IPS-NIHi7 (cell line): ENCODE measurements around the gene PPP2R1B.

Experiments
- DNase-seq: peaks from one replicate; pipeline ENCODE4 v3.0.0; 2012; ENCODE audit warnings: mixed read lengths; ENCODE audit errors: extremely low spot score

The PPP2R1B gene

DNA sequence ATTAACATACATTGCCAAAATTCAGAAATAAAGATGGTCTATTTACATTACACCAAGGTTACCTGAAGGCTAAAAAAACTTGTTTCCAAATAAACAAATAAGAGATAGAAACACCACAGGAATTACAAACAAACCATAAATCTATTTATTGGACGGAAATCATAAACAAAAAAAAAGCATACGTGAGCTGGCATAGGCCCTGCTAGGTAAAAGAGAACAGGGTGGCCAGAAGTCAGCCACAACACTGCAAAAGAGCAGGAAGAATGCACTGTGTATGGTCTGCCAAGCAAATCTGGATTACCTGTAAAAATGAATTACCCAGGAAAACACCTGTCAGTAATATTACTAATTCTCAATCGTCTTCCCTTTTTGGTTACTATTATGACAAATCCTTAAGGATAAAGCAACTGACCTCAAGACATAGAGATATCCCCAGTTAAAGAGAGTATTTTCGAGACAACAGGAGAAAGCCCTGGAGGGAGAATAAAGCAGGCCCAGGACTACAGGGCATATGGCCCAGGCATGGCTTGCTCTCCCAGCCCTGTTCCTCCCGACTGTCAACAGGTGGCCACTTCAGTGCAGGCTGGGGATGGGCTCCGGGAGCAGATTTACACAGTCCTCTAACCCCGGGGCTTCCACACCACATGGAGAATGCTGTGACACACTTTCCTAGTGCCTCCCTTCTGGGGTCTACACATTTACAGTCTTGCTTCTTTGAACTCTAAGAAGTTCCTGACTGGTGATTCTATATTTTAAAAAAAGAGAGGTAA is 18.0 kb downstream of the PPP2R1B start:
- no peak for DNase-seq

- DNase-seq = no peak
These were observed 20.3 kb downstream of the PPP2R1B start for GRCh38 chr11:111745719-111746504.

DNA sequence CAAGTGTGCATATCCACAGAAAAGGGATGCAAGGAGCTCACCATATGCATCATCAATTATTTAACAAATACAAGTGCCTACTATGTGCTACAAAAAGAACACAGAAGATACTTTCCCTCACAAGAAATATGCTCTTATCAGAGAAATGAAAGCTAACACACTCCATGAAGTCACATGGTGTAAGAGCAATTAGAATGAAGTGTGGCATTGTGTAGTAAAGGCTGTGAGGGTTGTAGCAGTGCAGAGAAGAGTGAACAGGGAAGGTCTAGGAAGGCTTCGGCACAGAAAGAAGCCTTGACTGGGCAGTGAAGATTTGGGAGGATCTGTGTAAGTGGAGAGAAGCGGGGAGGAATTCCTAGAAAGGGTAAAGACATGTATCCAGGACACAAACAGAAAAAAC is 22.5 kb downstream of the PPP2R1B start:
- no peak for DNase-seq

- DNase-seq = no peak
These were observed 24.4 kb downstream of the PPP2R1B start for GRCh38 chr11:111741751-111742150.

GRCh38 chr11:111739299-111739698 is 26.9 kb downstream of the PPP2R1B start:
- no peak for DNase-seq

DNA sequence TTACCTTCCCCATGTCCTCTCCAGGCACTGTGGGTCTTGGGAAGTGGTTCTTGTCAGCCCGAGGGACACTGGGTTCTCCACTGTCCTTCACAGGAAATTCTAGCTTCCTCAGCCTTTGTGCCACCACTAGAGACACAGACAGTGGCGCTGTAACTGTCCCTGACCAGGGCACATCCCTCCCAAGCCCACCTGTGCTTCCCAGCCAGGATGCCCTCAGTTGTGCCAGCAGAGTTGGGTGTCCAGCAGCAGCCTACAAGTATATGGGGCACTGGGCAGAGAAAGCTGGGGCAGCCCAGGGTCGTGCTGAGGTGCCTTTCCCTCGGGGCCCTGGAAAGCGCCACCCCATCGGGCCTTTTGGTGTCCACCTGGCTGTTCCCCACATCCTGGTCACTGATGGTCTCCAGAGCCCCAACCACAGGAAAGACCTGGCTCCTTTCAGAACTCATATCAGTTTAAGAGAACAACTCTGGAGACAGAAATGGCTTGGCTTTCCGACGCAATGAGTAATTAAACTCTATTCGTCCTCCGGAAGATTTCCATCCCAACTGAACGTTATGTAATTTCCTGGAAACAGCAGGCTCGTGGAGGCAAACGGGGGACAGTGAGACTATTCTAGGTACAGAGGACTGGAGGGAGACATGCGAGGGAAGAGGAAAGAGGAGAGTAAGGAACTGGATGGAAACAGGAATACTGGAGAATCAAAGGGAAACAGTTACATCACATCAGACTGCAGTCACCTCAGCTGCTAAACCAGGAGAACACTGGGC is 28.6 kb downstream of the PPP2R1B start:
- no peak for DNase-seq

DNA sequence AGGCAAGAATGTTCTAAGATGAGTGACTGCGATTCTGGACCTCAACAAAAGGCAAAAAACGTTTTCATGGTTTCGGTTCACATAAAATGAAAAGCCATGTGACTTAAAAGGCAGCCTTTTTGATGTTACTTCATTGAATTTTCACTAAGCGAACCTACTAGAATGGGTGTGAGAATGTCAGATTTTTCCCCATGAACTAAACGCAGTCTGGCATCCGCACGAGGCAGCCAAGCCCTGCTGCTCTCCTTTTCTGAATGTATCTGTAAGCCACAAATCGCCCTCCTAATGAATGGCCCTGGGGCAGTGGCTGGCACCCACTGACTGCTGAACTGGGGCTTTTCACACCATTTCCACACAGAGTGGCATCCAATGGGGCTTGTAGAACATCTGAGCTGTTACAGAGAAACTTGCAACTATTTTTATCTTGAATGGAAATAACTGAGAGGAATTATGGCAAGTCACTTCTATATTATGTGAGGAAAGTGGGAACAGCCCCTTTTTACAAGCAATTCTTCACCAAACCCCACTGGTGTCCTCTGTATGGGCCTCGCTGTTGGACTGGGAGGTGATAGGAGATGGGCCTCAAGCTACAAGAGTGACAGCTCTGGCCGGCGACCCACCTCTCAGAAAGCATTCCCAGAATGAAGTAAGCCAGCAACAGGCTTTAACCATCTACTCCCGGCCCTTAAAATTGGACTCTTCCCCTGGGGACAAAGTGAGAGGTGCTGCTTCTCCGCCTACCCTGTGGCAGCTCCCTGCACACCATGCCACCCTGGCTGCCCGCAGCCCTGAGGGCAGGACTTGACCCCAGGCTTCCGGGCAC is 29.4 kb downstream of the PPP2R1B start:
- DNase-seq = no peak

- DNase-seq = no peak
These were observed 30.0 kb downstream of the PPP2R1B start for GRCh38 chr11:111736181-111736590.

DNA sequence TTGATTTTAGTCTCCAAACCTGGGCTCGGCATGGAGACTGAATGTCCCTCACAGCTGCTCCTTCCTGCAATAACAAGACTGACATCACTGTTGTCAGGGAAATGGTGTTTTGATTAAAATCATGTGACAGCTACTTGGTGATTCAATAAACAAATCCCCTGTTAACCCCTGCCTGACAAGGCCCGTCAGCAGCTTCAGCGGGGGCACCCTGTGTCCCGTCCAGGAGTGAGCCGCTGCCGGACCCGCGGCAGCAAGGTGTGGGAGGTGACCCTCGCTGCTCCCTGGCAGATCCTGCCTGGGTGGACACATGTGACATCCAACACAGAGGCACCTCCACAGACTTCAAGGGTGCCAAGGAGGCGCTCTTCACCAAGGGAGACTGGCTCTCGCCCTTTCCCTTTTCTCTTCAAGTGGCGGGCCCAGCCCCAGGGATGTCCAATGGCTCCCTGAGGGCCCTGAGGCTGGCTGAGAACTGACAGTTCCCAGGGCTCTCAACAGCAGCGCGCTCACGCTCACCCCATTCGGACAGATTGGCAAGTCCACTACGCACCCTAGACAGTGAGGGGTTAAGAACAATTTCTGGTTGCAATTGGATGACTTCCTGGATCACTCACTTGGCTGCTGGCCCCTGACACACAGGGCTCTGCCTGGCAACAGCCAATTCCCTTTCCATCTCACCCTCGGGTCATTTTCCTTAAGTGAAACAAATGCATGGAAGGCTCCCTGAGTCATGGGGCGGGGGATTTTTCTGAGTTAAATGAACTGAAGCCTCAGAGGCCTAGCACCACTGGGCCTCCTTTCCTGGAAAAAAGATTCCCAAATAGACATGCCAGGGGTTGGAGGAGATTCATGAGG is 30.7 kb downstream of the PPP2R1B start:
- no peak for DNase-seq

GRCh38 chr11:111734954-111735261 is 31.3 kb downstream of the PPP2R1B start:
- DNase-seq = no peak

GRCh38 chr11:111734101-111734953 is 31.9 kb downstream of the PPP2R1B start:
- DNase-seq = no peak

- DNase-seq = no peak
These were observed 32.5 kb downstream of the PPP2R1B start for GRCh38 chr11:111733611-111734088.

DNA sequence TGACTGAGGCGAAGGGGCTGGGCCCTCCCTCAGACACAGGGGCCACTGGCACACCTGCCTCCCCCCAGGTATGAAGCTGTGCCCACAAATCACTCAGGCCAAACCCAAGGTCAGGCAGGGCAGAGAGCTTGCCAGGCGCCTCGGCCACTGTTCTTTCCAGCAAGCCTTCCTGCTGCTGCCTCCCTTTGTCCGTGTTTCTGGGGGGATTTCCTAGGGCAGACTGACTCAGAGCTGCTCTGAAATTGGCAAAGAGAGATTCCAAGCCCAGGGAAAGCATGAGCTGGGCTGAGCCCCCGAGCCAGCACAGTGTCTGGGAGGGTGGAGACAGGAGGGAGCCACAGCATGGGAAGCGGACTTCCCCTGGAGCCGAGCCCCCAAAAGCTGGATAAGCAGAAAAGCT is 33.2 kb downstream of the PPP2R1B start:
- DNase-seq = no peak

DNA sequence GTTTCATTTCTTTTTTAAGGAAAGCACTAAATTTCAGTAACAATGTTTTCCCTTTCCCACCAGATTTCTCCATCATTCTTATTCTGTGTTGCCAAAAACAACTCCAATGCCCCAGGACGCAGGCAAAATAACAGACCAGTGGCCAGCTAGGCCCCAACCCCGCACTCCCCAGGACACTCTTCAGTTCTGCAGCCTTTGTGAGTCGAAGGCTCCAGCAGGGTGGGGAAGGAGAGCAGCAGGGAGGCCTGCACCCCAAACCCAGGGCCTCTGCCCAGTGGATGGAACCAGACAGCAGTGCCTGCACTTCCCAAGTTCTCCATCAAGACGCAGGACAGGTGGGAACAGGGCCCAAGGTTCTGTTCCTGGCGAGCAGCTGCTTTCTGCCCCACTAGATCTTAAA is 34.4 kb downstream of the PPP2R1B start:
- no peak for DNase-seq

- no peak for DNase-seq
These were observed 35.2 kb downstream of the PPP2R1B start for GRCh38 chr11:111730871-111731591.

DNA sequence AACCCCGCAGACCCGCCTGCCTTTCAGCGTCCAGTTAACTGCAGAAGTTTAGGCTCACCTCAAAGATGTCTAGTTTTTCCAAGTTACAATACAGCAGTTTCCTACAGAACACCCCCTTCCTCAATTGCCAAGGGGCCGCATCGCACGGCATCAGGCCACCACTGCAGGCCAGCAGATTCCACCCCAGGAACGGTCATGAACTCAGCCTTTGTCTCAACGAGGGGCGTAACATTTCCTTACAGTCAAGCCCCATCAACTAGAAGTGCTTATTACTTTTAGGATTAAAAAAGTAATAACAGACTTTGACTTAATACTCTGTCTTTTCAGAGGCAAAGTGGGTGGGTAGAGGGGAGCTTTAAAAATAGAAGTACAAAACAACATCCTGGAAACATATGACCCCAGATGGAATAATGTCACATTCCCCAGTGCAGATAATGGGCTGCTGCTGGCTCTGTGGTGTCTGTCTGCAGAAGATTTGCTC is 36.3 kb downstream of the PPP2R1B start:
- DNase-seq = no peak

DNA sequence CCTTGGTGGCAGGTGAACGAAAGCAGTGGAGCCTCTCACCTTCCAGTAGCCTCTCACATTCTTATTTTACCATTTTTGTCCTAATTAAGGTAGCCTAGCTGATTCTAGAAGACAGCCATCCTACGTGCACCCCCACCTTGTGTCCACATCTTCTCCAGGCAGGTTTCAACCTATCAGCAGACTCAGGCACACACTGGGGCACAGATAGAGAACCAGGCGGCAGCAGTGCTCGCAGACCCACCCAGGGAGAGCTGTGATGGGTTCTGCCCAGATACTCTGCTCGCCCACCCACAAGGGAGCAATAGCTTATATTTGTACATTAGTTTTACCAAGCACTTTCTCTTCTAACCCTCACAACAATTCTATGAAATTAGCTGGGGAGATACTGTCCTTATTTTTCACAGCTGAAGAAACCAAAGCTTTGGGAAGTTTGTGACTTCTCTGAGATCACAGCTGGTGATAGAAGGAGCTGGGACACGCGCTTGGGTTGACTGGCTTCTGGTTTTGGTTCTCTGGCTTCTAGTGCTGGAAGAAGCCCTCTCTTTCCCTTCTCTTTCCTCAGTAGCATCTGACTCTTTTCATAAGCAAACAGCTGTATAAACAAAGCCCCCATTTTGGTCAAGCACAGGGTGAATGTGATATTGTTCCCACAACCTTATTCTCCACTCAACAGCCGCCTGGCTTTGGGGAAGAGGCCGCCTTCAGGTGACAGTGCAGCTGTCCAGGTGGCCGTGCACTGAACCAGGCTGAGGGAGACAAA is 36.9 kb downstream of the PPP2R1B start:
- DNase-seq = no peak

- DNase-seq = no peak
These were observed 38.8 kb downstream of the PPP2R1B start for GRCh38 chr11:111727431-111727830.
